GM21786 (cell line): ENCODE measurements around the gene NMT1.

ENCODE experiments used
- ATAC-seq: cut with Tn5 transposase; IDR thresholded peaks from one replicate; pipeline ENCODE4 v1.9.1; 2021; ENCODE audit not compliant: unreplicated experiment

Gene NMT1

GRCh38 chr17:45132572-45133463 lies 71.7 kb downstream of the NMT1 start:
- ATAC-seq: no peak

DNA sequence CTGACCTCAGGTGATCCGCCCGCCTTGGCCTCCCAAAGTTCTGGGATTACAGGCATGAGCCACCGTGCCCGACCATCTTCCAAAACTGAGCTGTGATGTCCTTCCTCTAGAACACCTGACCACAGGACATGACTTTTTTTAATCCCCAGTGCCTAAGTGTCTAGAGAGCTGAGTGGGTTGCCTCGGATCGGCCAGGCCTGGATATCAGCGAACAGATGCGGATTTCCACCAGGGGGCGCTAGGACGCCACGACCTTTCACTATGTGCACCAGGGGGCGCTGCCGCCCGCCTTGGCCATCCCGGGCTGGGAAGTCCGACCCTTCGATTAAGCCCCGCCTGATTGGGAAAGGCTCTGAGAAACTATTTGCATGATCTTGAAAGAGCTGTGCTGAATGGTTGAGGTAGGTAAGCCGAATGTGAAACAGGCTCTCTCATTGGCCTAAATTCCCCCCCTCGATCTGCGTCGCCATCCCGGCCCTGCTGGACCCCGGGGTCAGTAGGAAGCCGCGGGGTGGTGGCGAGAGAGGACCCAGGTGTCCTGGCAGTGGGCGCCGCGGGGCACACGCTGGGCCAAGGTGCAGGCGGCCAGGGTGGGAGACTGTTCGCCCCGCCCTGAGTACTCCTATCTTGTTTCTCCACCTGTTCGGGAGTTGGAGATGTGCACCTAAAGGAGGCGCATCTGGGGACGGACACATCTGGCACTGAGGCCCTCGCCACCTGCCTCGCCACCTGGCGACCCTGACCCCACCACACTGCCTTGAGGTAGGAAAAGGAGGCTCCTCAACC lies 74.3 kb downstream of the NMT1 start, which contains the start of gene ACBD4:
Gene ACBD4, plus strand, starts transcription at position 496 of the 786 bp plus-strand sequence. CDS start 458 bp downstream, outside the sequence.
- ATAC-seq: peak; percentile 79

DNA sequence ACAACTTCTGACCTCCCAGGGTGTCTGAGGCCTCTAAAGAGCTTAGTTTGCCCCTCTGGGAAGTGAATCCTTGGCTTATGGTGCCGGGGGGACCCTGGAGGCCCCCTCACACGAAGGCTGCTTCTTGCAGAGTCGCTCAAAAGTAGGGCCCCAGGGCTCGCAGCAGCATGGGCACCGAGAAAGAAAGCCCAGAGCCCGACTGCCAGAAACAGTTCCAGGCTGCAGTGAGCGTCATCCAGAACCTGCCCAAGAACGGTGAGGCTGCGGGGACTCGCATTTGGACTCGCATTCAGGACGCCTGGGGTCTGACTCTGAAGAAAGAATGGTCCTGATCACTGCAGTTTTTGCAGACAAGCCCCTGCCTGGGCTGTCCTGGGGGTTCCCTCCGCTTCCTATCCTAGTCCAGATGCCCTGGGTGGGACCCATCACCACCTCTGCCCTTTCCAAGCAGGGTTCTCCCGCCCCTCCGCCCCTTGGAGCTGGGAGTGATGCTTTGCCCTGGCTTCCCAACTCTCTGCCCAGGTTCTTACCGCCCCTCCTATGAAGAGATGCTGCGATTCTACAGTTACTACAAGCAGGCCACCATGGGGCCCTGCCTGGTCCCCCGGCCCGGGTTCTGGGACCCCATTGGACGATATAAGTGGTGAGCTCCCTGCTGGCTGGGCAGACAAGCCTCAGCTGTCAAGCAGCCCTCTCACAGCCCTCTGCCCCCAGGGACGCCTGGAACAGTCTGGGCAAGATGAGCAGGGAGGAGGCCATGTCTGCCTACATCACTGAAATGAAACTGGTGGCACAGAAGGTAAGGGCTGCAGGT lies 75.1 kb downstream of the NMT1 start:
- no peak for ATAC-seq

DNA sequence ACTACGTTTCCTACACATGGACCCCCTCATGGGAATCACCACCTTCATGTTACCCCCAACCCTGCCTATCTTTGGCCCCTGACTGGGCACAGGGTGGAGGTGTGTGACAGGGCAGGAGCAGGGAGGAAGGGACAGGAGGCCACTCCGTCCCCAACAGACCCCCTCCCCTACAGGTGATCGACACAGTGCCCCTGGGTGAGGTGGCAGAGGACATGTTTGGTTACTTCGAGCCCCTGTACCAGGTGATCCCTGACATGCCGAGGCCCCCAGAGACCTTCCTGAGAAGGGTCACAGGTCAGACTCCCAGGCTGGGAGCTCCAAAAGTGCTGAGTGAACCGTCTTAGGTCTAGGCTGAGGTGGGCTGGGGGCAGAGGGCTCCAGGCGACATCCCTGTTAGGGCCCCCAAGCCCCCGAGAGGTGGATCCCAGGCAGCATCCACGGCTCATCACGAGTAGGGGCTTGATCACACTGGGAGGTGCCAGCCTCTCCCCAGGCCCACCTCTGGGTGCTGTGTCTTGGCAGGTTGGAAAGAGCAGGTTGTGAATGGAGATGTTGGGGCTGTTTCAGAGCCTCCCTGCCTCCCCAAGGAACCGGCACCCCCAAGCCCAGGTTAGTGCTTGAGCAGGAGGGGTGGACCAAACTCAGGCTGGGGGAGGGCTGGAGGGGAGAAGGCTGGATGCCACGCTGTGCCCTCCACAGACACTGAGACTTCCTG lies 75.9 kb downstream of the NMT1 start:
- no peak for ATAC-seq

- no peak for ATAC-seq
These were observed 76.6 kb downstream of the NMT1 start for GRCh38 chr17:45137561-45138305.

- ATAC-seq: no peak
These were observed 77.9 kb downstream of the NMT1 start for GRCh38 chr17:45138911-45139532.

DNA sequence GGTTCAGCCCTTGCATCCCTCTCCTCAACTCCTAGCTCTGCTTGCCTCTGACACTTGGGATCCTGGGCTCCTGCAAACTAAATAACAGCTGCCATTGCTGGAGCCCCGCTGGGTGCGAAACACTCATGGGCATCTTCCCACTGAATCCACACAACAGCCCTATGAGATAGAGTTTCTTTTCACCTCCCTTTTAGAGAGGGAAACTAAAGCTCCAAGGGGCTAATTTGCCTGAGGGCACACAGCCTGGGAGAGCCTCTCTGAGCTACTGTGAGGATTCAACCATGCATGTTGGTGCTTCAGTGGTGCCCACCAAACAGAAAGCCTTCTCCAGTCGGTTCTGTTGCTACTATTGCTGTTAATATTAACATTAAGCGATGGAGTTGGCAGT lies 78.4 kb downstream of the NMT1 start:
- no peak for ATAC-seq

- ATAC-seq: no peak
These were observed 82.1 kb downstream of the NMT1 start for GRCh38 chr17:45143094-45143670.

- ATAC-seq: no peak
These were observed 82.7 kb downstream of the NMT1 start for GRCh38 chr17:45143767-45144198.

DNA sequence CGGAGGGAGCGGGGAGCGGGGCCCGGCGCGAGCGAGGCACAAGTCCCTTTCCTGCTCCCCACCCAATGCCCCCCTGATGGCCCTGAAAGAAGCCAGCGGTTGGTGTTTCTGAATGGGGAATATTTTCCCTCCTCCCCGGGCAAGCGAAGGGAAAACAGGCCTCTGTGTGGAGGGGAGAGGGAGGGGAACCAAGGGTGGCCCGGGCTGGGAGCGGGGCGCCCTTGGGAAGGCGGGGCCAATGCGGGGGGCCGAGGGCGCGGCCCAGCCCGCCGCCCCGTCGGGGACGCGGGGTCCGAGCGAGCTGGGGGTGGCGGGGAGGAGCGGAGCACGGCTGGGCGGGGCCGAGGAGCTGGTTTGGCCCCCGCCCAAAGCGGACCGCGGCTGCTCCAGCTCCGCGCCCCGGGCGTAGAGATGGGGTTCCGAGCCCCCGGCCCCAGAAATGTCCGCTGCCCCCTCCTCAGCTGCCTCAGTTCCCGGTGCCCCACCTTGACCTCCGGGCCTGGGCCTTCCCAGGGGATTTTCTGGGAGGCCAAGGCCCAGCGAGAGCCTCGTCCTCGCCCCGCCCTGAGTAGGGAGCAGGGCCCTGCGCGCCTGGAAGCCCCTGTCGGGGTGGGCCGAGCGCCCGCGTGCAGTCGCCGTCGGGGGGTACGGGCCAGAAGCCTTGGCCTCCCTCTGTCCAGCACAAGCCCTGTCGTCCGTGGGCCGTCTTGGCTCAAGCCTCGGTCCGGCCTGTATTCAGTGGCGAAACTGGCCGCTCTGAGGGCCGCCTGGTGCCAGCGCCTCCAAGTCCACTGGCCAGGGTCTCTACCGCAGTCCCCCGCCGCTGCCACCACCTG lies 83.3 kb downstream of the NMT1 start:
- no peak for ATAC-seq

GRCh38 chr17:45145035-45145389 lies 83.9 kb downstream of the NMT1 start:
- no peak for ATAC-seq

DNA sequence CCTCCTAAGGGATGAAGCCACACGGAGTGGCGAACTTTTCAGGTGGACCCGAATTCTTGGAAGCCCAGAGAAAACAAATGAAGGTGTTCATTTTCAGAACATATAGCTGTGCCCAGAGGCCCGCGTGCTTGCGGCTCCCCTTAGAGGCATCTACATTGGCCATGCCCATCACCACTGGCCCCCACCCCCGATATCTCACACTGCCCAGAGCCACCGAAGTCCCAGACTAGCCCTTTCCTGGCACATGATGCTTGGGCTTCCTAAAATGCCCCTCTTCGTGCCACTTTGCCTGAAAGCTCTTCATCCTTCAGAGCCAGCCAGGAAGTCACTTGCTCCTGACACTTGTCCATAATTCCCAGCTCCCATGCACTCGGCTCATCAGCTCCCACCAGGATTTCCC lies 85.0 kb downstream of the NMT1 start:
- no peak for ATAC-seq

GRCh38 chr17:45146592-45146889 lies 85.4 kb downstream of the NMT1 start:
- no peak for ATAC-seq

DNA sequence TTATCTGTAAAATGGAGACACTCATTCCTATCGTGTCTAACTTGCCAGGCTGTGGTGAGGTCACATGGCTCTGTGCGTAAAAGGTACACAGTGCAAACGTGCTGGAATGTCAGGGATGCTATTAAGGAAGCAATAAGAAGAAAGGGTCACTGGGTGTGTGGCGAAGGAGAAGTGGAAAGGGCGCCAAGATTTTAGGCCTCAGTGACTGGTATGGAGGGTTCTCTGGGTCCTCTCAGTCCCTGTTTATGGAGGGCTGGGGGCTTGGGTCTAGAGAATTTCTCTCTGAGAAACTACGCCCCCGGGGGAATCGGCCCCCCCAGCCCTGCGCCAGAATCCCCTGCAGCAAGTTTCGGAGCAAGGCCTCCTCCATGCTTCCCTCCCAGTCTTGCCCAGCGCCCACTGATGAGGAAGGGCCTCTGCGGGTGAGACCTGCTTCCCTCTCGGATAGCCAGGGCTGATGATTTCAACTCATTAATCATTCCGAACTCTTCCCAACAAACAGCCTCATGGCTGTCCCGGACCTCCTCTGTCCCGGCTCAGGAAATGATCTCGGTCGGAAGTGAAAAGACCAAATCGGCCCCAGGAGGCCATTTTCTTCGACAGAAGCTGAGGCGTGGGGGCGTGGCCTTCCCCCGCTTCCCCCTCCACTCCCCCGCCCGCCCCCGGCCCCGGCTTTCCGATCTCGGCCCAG lies 85.9 kb downstream of the NMT1 start:
- ATAC-seq: no peak

- ATAC-seq: no peak
These were observed 86.6 kb downstream of the NMT1 start for GRCh38 chr17:45147581-45148182.

GRCh38 chr17:45148183-45149036 lies 87.3 kb downstream of the NMT1 start, which contains the start of gene HEXIM1:
Gene HEXIM1 (plus strand): TSS chr17:45148475. CDS start chr17:45149191, 716 bp downstream.
- peak; percentile 61 for ATAC-seq
